Fibroblast of peridontal ligament (primary cell): ENCODE results near the gene SREBF1.

ENCODE experiments used
- DNase-seq: peaks from one replicate; pipeline ENCODE4 v3.0.0-alpha.2; 2010; ENCODE audit errors: extremely low read depth

Gene SREBF1

GRCh38 chr17:17841601-17842025 lies 4.8 kb upstream of the SREBF1 start:
- DNase-seq, result no peak

GRCh38 chr17:17840751-17841591 lies 4.2 kb upstream of the SREBF1 start:
- peak; percentile 45 for DNase-seq

- peak; percentile 87 for DNase-seq
Observed at GRCh38 chr17:17839791-17840707, 3.3 kb upstream of the SREBF1 start.

- DNase-seq, result no peak
Observed at GRCh38 chr17:17837966-17838962, 1.5 kb upstream of the SREBF1 start.

- DNase-seq, result peak; percentile 93
Observed at GRCh38 chr17:17837380-17837821, 615 bp upstream of the SREBF1 start.

- DNase-seq, result peak; percentile 90
Observed at GRCh38 chr17:17836250-17836817, 452 bp downstream of the SREBF1 start.

GRCh38 chr17:17835415-17836249 lies 1.2 kb downstream of the SREBF1 start:
- DNase-seq, result no peak

- no peak for DNase-seq
Observed at GRCh38 chr17:17834974-17835373, 1.8 kb downstream of the SREBF1 start.

GRCh38 chr17:17833658-17834357 lies 3.0 kb downstream of the SREBF1 start:
- no peak for DNase-seq

- DNase-seq, result no peak
Observed at GRCh38 chr17:17832032-17832363, 4.8 kb downstream of the SREBF1 start.

- DNase-seq, result no peak
Observed at GRCh38 chr17:17831208-17832031, 5.4 kb downstream of the SREBF1 start.

- no peak for DNase-seq
Observed at GRCh38 chr17:17830740-17831207, 6.0 kb downstream of the SREBF1 start.

GRCh38 chr17:17830269-17830567 lies 6.6 kb downstream of the SREBF1 start:
- DNase-seq, result no peak

- DNase-seq, result no peak
Observed at GRCh38 chr17:17827826-17828621, 8.8 kb downstream of the SREBF1 start.

- DNase-seq, result no peak
Observed at GRCh38 chr17:17826942-17827785, 9.6 kb downstream of the SREBF1 start.

GRCh38 chr17:17826342-17826713 lies 10.5 kb downstream of the SREBF1 start:
- DNase-seq, result no peak
